Activated CD4-positive, alpha-beta T cell treated with anti-CD3 and anti-CD28 coated beads, Interleukin-2, amount 50 U/mL, for 4 hours (primary cell): ENCODE results near the gene ASIC2.
A peak's percentile ranks its signal among the peaks of the same experiment; 100 is the strongest.

ENCODE experiments used
- DNase-seq, 2 experiments: peaks; one replicate each; pipeline ENCODE4 v3.0.0-alpha.2; 2020

ASIC2 gene

GRCh38 chr17:33055746-33056145 lies 237.3 kb downstream of the ASIC2 start:
- no peak for DNase-seq

- no peak for DNase-seq
Observed at GRCh38 chr17:33055171-33055611, 237.9 kb downstream of the ASIC2 start.

- no peak for DNase-seq
Observed at GRCh38 chr17:33054412-33054811, 238.7 kb downstream of the ASIC2 start.

GRCh38 chr17:33053676-33054075 lies 239.4 kb downstream of the ASIC2 start:
- DNase-seq: no peak

- no peak for DNase-seq
Observed at GRCh38 chr17:33052856-33053255, 240.2 kb downstream of the ASIC2 start.

- no peak for DNase-seq
Observed at GRCh38 chr17:33050611-33051140, 242.4 kb downstream of the ASIC2 start.

GRCh38 chr17:33049781-33050414 lies 243.2 kb downstream of the ASIC2 start:
- DNase-seq: peak in 1 of 2 experiments; percentile 12

- no peak for DNase-seq
Observed at GRCh38 chr17:33046361-33047255, 246.5 kb downstream of the ASIC2 start.

GRCh38 chr17:33045216-33045615 lies 247.9 kb downstream of the ASIC2 start:
- no peak for DNase-seq

- no peak for DNase-seq
Observed at GRCh38 chr17:33044771-33045170, 248.3 kb downstream of the ASIC2 start.

GRCh38 chr17:33040461-33040860 lies 252.6 kb downstream of the ASIC2 start:
- DNase-seq: no peak

GRCh38 chr17:33039874-33040273 lies 253.2 kb downstream of the ASIC2 start:
- DNase-seq: no peak

GRCh38 chr17:33038740-33039139 lies 254.4 kb downstream of the ASIC2 start:
- DNase-seq: no peak

- no peak for DNase-seq
Observed at GRCh38 chr17:33033176-33033575, 259.9 kb downstream of the ASIC2 start.

- no peak for DNase-seq
Observed at GRCh38 chr17:33028778-33029177, 264.3 kb downstream of the ASIC2 start.

- DNase-seq: no peak
Observed at GRCh38 chr17:33028061-33028460, 265.0 kb downstream of the ASIC2 start.

- DNase-seq: no peak
Observed at GRCh38 chr17:33024688-33025486, 268.2 kb downstream of the ASIC2 start.

- no peak for DNase-seq
Observed at GRCh38 chr17:33023790-33024189, 269.3 kb downstream of the ASIC2 start.

- no peak for DNase-seq
Observed at GRCh38 chr17:33021731-33022408, 271.2 kb downstream of the ASIC2 start.

- DNase-seq: no peak
Observed at GRCh38 chr17:33019161-33019890, 273.8 kb downstream of the ASIC2 start.

- no peak for DNase-seq
Observed at GRCh38 chr17:33017366-33017765, 275.7 kb downstream of the ASIC2 start.

GRCh38 chr17:33016920-33017319 lies 276.2 kb downstream of the ASIC2 start:
- DNase-seq: no peak
